ENCODE measurements around the gene CIC.

CIC gene

GRCh38 chr19:42244347-42245220 lies 24.5 kb upstream of the CIC start:
- peak; percentile 92 to 93 for DNase-seq

GRCh38 chr19:42245231-42245630 lies 23.8 kb upstream of the CIC start:
- no peak for DNase-seq

GRCh38 chr19:42246143-42246921 lies 22.7 kb upstream of the CIC start:
- peak; percentile 79 to 81 for DNase-seq

- no peak for DNase-seq
These were observed 22.0 kb upstream of the CIC start for GRCh38 chr19:42246922-42247639.

- DNase-seq: no peak
These were observed 21.3 kb upstream of the CIC start for GRCh38 chr19:42247640-42248199.

- no peak for DNase-seq
These were observed 20.5 kb upstream of the CIC start for GRCh38 chr19:42248270-42249148.

- no peak for DNase-seq
These were observed 19.8 kb upstream of the CIC start for GRCh38 chr19:42249149-42249750.

GRCh38 chr19:42249769-42250168 lies 19.3 kb upstream of the CIC start:
- no peak for DNase-seq

GRCh38 chr19:42250183-42250665 lies 18.8 kb upstream of the CIC start:
- DNase-seq: no peak

GRCh38 chr19:42250666-42251531 lies 18.2 kb upstream of the CIC start:
- peak; percentile 19 to 45 for DNase-seq

GRCh38 chr19:42251572-42252358 lies 17.3 kb upstream of the CIC start:
- no peak for DNase-seq

GRCh38 chr19:42252365-42253244 lies 16.4 kb upstream of the CIC start:
- peak; percentile 83 to 92 for DNase-seq

- peak in 1 of 2 donors; percentile 73 for DNase-seq
These were observed 15.6 kb upstream of the CIC start for GRCh38 chr19:42253245-42254088.

GRCh38 chr19:42254089-42254849 lies 14.8 kb upstream of the CIC start:
- DNase-seq: peak; percentile 60 to 80

- peak; percentile 89 to 93 for DNase-seq
These were observed 13.9 kb upstream of the CIC start, which contains the start of gene ERF for GRCh38 chr19:42254850-42255765. Gene ERF, minus strand, starts transcription at chr19:42255128. Its CDS starts 129 bp downstream, at chr19:42254999.
